T-helper 2 cell treated with Interferon-gamma antibody and Interleukin-4, amounts not matched to agents 5 μg/mL and 100 μg/mL, for 36 hours (primary cell): ENCODE data around the gene DUSP6.

Experiments used
- DNase-seq: peaks from one replicate; pipeline ENCODE4 v3.0.0; 2021; ENCODE audit warnings: low spot score
- H3K27ac Mint-ChIP-seq: one replicate; pipeline ENCODE4 v1.8.0; 2021; ENCODE audit warnings: mild to moderate bottlenecking, mixed read lengths
- H3K27me3 Mint-ChIP-seq: one replicate; pipeline ENCODE4 v1.8.0; 2021; ENCODE audit warnings: low read depth, mixed read lengths
- H3K36me3 Mint-ChIP-seq: one replicate; pipeline ENCODE4 v1.8.0; 2021; ENCODE audit warnings: low read depth, mixed read lengths
- H3K4me1 Mint-ChIP-seq: one replicate; pipeline ENCODE4 v1.8.0; 2021; ENCODE audit warnings: low read depth, mixed read lengths
- H3K4me3 Mint-ChIP-seq: one replicate; pipeline ENCODE4 v1.8.0; 2022; ENCODE audit warnings: mild to moderate bottlenecking, moderate library complexity, mixed read lengths
- H3K9me3 Mint-ChIP-seq: one replicate; pipeline ENCODE4 v1.8.0; 2021; ENCODE audit warnings: mixed read lengths

Gene DUSP6

DNA sequence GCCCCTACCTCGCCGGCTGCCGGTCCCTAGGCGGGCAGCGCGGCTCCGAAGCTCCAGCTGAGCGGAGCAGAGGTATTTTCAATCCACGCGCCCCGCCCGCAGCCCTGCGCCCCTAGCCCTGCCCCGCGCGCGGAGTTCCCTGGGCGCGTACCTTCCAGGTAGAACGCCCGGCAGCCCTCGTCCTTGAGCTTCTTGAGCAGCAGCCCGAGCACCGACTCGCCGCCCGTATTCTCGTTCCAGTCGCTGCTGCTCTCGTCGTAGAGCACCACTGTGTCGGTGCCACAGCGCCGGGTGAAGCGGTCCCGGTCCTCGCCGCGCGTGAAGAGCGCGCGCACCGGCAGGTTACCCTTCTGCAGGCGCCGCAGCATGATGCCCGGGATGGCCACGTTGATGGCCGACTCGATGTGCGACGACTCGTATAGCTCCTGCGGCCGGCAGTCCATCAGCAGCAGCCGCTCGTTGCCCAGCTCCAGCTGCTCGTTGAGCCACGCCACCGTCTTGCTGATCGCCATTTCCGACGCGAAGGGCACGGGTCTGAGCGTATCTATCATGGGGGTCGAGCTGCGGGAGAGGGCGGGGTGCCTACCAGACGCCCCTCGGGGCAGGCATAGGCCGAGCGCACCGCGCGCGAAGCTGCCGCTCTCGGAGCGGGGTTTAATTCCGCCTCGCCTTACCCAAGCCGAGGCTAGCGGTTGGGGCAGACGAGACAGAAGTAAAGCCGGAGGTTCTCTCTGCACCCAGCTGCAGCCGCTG is 636 bp downstream of the DUSP6 start:
- Mint-ChIP-seq H3K4me3 (peak overlapping the region; percentile 98), H3K27me3 (no peaks in the 10 kb centered on the region), H3K9me3 (no peaks in the 10 kb centered on the region), H3K4me1 (peaks cover 49% of the 10 kb centered on the region), H3K36me3 (peaks cover 53% of the 10 kb centered on the region), H3K27ac (peak overlapping the region; percentile 96)
- DNase-seq, result peak; percentile 15

DNA sequence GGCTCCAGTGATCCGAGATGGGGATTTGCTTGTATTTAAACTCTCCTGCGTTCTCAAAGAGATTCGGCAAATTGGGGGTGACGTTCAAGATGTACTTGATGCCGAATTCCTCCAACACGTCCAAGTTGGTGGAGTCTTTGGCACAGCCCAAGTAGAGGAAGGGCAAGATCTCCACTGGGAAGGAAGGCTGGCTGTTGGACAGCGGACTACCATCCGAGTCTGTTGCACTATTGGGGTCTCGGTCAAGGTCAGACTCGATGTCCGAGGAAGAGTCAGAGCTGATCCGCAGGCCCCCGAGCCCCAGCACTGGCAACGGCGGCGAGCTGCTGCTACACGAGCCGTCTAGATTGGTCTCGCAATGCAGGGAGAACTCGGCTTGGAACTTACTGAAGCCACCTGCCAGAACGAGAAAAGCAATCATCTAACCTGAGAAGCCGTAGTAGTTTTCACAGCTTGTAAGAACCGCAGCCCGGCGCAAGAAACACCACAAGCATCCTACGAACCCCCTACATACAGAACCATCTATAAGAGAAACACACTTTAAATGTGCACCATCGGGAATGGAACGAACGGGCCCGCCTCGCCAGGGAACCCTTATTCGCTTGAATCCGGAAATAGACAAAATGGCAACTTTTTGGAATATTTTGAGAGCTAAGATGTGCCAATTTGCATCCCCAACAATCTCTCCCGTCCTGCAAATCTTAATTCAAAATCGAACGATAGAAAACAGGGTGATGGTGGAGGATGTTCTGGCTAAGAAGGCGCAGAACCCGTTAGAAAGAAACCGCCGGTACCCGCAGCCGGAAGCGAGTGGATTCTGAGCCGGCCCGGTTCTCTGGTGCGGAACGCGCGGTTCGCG is 1.4 kb downstream of the DUSP6 start:
- H3K4me1 Mint-ChIP-seq, result peaks cover 54% of the 10 kb centered on the region
- DNase-seq, result no peak
- H3K27me3 Mint-ChIP-seq, result no peaks in the 10 kb centered on the region
- peak overlapping the region; percentile 96 for H3K27ac Mint-ChIP-seq
- peaks cover 59% of the 10 kb centered on the region for H3K36me3 Mint-ChIP-seq
- H3K9me3 Mint-ChIP-seq, result no peaks in the 10 kb centered on the region
- H3K4me3 Mint-ChIP-seq, result peak overlapping the region; percentile 98

DNA sequence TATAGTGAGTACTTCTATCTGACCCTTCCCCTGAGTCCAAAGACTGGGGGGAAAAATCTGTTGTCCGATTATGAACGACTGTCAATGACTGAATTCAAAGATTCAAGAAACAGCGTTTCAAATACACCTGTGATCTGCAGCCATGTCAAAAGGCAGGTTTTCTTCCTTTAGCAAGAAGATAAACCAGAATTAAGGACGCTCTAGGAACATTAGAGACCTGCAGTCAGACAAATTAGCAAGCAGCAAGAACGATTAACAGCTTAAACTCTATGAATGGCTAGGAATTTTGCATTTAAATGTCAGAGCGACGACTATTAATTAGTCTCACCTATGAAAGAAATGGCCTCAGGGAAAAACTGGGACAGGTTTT is 2.1 kb downstream of the DUSP6 start:
- no peak for DNase-seq
- no peaks in the 10 kb centered on the region for H3K9me3 Mint-ChIP-seq
- H3K4me3 Mint-ChIP-seq, result peak overlapping the region; percentile 98
- peak overlapping the region; percentile 96 for H3K27ac Mint-ChIP-seq
- H3K27me3 Mint-ChIP-seq, result no peaks in the 10 kb centered on the region
- H3K36me3 Mint-ChIP-seq, result peaks cover 57% of the 10 kb centered on the region
- H3K4me1 Mint-ChIP-seq, result peaks cover 55% of the 10 kb centered on the region

DNA sequence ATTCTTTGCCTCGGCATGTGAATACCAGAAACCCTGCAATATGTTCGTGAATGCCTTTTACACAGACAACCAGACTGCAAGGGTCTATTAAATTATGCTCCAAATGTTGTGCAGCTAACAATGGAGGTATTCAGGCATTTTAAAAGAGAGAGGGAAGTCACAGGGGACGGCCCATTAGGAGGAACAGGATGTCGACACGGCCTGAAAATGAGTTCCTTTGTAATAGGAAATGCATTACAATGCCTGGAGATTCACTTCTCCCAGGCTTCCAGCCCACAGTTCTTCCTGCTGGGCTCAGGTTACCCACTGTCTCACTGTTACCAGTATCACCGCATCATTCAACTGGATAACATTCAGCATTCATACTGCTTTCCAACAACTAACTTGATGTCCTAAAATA is 2.5 kb downstream of the DUSP6 start:
- Mint-ChIP-seq H3K9me3 (no peaks in the 10 kb centered on the region), H3K27ac (peak overlapping the region; percentile 96), H3K4me3 (peak overlapping the region; percentile 98), H3K4me1 (peaks cover 55% of the 10 kb centered on the region), H3K36me3 (peaks cover 57% of the 10 kb centered on the region), H3K27me3 (no peaks in the 10 kb centered on the region)
- no peak for DNase-seq

DNA sequence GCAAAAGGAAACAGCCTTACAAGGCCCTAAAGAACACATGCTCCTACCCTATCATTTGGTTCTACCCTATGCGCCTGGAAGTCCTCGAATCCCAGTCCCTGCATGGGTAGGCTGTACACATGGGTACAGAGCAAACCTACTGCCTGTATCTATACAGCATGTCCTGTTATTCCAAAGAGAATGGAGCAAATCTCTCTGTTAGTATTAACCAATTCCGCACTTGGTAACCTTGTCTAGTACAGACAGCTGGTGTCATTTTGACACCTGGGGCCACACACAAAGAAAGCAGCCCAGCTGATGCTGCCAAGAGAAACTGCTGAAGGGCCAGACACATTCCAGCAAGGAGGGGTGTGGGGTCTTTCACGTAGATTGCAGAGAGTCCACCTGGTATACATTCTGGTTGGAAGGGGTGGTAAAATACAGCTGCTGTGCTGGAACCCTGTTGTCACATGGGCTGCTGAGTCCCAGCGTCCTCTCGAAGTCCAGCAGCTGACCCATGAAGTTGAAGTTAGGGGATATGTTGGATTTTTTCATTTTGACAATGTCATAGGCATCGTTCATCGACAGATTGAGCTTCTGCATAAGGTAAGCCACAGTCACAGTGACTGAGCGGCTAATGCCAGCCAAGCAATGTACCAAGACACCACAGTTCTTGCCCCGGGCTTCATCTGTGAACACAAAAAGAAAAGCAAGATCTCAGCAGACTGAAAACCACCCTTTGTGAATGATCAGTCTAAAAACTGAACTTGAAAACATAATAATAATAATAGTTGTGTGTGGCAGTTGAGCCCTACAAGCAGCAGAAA is 3.2 kb downstream of the DUSP6 start:
- peaks cover 60% of the 10 kb centered on the region for H3K36me3 Mint-ChIP-seq
- peak overlapping the region; percentile 96 for H3K27ac Mint-ChIP-seq
- H3K4me3 Mint-ChIP-seq, result peak overlapping the region; percentile 98
- H3K4me1 Mint-ChIP-seq, result peaks cover 53% of the 10 kb centered on the region
- no peak for DNase-seq
- H3K9me3 Mint-ChIP-seq, result no peaks in the 10 kb centered on the region
- no peaks in the 10 kb centered on the region for H3K27me3 Mint-ChIP-seq

DNA sequence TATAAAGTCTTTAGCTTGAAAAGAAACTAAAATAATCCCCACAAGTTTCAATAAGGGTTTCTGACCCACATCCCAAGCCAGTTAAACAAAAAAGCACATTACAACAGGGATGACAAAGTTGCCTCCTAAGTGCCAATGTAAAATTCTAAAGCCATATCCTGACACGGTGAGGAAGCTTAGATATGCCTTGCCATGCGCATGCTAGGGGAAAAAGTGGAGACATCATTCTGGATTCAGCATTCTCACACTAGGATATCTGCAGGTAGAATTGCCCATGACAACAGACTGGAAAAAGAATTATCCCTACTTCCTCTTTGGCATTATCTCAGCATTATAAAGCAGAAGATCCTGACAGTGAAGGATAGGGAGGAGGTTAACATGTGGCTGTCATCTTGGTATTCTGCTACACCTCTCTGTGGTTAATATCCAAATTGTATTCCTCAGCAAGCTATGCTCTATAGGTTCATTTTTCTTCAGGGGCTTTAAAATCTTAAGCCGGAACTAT is 4.9 kb downstream of the DUSP6 start:
- Mint-ChIP-seq H3K4me1 (peaks cover 52% of the 10 kb centered on the region), H3K9me3 (peaks cover 4% of the 10 kb centered on the region), H3K27ac (peak overlapping the region; percentile 96), H3K4me3 (peak overlapping the region; percentile 98), H3K36me3 (peaks cover 69% of the 10 kb centered on the region), H3K27me3 (no peaks in the 10 kb centered on the region)
- DNase-seq, result no peak

DNA sequence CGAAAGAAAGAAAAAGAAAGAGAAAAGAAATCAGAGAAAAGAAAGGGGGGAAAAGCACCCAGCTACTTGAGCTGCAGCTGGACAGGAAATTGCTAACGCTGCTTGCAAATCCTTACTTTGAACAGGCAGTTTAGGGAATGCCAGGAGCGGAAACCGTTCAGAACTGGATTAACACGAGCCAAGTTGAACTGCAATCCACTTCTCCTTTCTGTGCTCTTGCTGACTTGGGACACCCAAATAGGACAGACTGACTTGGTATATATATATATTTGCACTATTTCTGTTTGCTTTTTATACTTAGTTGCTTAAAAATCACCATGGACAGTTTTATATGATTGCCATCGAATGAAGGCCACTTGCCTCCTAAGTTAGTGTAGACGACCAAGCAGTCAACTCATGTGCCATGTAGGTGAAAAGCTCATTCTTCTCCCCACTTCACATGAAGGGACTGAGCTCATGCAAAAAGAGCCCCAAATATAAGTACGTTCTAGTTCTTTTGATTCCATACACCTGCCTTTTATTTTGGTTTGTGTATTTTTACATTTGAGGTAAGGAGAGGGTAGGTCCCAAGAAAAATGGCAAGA is 5.5 kb downstream of the DUSP6 start:
- H3K36me3 Mint-ChIP-seq, result peaks cover 70% of the 10 kb centered on the region
- H3K27me3 Mint-ChIP-seq, result no peaks in the 10 kb centered on the region
- H3K4me3 Mint-ChIP-seq, result peak overlapping the region; percentile 98
- peaks cover 55% of the 10 kb centered on the region for H3K4me1 Mint-ChIP-seq
- no peak for DNase-seq
- peak overlapping the region; percentile 96 for H3K27ac Mint-ChIP-seq
- H3K9me3 Mint-ChIP-seq, result peaks cover 6% of the 10 kb centered on the region

DNA sequence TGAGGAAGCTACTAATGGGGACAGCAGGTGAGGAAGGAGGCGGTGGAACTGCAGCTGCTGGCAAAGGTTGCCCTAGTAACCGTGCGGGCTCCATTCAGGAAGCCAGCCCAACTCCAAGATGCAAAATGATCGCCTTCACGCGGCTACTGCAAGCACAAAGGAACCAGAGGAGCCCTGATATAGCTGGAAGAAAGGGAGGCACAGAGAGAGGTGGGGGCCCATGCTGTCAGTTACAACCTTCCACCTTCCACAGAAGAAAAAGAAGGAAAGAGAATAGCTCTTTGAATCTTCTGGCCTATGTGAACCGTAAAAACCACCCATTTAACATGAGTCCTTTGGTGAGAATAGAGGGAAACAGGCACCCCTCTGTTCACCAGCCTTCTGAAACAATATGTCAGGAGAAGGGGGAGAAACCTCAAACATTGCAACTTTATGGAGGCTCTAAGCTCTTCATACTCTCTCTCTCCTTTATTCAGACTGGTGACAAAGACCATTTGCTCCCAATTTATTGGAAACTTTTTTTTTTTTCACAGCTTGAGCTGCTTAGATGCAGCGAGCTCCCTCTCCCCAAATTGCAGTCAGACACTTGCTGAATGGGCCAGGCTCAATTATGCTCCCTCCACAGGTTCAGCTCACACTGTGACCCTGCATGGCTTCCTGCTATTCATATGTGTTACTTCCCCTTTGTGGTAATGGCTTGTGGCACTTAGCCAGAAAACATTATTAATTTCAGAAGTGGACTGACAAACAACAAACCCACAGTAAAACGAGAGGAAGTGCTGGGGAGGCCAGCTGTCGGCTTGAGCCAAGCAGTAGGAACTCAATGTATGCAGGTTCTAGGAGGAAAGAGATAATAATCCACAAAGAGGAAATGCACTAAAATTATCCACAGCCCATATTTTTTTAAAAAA is 6.2 kb downstream of the DUSP6 start:
- H3K9me3 Mint-ChIP-seq, result peaks cover 8% of the 10 kb centered on the region
- H3K27me3 Mint-ChIP-seq, result no peaks in the 10 kb centered on the region
- peak; percentile 66 for DNase-seq
- H3K4me1 Mint-ChIP-seq, result peaks cover 62% of the 10 kb centered on the region
- H3K4me3 Mint-ChIP-seq, result peak overlapping the region; percentile 98
- peaks cover 66% of the 10 kb centered on the region for H3K36me3 Mint-ChIP-seq
- H3K27ac Mint-ChIP-seq, result peak overlapping the region; percentile 96

DNA sequence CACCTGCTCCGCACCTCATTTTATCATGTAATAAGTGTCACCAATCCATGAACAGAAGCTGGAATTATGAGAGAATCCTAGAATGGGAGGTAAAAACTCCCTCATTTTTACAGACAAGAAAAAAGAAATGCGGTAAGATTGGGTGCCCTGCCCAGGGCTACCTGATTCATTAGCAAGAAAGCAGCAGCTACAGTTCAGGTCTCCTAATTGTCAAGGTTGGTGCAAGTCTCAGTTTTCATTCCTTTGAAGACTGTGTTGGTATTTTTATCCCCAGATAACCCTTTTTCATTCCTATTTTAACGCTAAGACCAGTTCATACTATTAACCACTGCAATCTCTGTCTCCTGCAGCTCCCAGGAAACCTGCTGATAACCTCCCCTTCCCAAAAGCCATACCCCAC is 6.9 kb downstream of the DUSP6 start:
- Mint-ChIP-seq H3K4me1 (peaks cover 65% of the 10 kb centered on the region), H3K9me3 (peaks cover 8% of the 10 kb centered on the region), H3K4me3 (no peak overlapping the region), H3K36me3 (peaks cover 58% of the 10 kb centered on the region), H3K27ac (peak overlapping the region; percentile 96), H3K27me3 (no peaks in the 10 kb centered on the region)
- no peak for DNase-seq

DNA sequence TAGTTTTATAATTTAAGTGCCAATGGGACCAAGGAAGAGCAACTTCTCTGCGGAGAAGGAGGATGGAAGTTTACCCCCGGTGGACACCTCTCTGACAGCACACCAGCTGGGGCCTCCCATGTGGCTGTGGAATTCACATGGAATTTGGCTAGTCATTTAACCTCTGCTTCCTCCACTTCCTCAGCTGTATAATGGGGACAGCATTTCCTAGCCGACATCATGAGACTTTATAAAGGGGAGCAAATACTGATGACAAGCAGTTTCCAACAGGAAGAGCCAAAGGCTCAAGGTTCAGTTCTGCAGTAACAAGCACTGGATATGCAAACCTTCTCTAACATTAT is 7.5 kb downstream of the DUSP6 start:
- Mint-ChIP-seq H3K4me1 (peaks cover 69% of the 10 kb centered on the region), H3K36me3 (peaks cover 53% of the 10 kb centered on the region), H3K27ac (peak overlapping the region; percentile 40), H3K9me3 (peaks cover 8% of the 10 kb centered on the region), H3K27me3 (no peaks in the 10 kb centered on the region), H3K4me3 (no peak overlapping the region)
- no peak for DNase-seq

DNA sequence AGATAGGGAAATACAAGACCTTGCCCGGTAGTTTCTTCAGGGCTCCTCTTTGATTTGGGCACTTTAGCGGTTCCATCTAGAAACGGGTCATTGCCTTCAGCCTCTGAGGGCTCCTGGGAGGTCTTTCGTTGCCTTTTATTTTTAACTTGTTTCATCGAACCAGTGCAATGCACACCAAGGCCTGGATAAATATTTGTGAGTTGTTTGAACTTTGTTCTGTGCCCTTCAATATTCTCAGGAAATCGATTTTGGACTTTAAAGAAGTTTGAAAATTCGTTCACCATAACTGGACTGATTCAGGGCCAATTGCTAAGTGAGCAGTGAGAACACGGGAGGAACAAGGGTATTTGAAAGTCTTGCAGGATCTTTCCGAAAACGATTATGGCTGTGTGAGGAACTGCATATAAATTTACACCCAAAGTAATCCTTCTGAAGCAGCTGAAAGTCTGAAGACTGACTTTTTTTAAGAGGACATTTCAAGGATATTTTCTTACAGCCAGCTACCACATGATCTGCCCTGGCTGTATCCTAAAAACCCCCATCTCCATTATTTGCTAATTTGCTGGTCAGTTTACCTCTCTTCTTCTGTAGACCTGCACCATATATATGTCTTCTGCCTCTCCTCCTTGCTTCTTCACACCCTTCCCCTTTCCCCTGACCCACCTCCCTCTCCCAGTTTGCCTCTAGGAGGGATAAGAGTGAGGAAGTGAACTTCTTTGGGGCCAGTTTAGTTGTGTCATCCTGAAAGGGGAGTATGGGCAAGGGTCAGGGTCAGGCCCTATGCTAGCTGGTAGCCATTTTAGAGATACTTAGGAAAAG is 8.0 kb downstream of the DUSP6 start:
- peaks cover 72% of the 10 kb centered on the region for H3K4me1 Mint-ChIP-seq
- no peak for DNase-seq
- H3K9me3 Mint-ChIP-seq, result peaks cover 8% of the 10 kb centered on the region
- peaks cover 50% of the 10 kb centered on the region for H3K36me3 Mint-ChIP-seq
- peak overlapping the region; percentile 40 for H3K27ac Mint-ChIP-seq
- H3K4me3 Mint-ChIP-seq, result no peak overlapping the region
- no peaks in the 10 kb centered on the region for H3K27me3 Mint-ChIP-seq

DNA sequence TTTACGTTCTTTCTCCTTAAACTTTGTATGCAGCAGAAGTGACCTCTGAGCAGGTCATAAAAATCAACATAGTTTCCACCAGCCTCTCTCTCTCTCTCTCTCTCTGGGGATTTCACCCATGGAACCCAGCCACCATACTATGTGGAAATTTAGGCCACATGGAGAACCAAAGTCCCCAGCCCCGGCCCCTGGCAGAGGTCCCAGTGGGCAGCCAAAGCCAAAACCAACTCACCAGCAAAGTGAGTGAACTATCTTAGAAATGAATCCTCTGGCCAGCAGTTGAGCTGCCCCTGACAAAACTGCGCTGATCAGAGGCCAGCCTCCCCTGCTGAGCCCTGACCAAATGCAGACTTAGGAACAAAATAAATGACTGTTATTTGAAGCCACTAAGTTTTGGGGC is 9.2 kb downstream of the DUSP6 start:
- no peak overlapping the region for H3K4me3 Mint-ChIP-seq
- H3K9me3 Mint-ChIP-seq, result peaks cover 8% of the 10 kb centered on the region
- H3K36me3 Mint-ChIP-seq, result peaks cover 39% of the 10 kb centered on the region
- no peak for DNase-seq
- H3K4me1 Mint-ChIP-seq, result peaks cover 63% of the 10 kb centered on the region
- H3K27ac Mint-ChIP-seq, result no peak overlapping the region
- H3K27me3 Mint-ChIP-seq, result no peaks in the 10 kb centered on the region
